Head of caudate nucleus (tissue), 42 donors: ENCODE results near the gene CYP2W1.
"Not testable (repeated sequence)": the region's sequence is repeated elsewhere in the genome, so short reads cannot be mapped to it uniquely, and the experiment has no call there.

Experiments used
- DNase-seq, 42 donors: peaks; one replicate each; pipeline versions ENCODE4 v3.0.0 to v3.0.0-alpha.2; 2020 to 2021; ENCODE audit warnings: mixed read lengths in 7 of 42
- intact Hi-C: fragments of 100-400 bp; cut with DNase I; formaldehyde crosslinking; loops from one replicate; pipeline ENCODE4 v1.15.0; 2022

Gene CYP2W1

DNA sequence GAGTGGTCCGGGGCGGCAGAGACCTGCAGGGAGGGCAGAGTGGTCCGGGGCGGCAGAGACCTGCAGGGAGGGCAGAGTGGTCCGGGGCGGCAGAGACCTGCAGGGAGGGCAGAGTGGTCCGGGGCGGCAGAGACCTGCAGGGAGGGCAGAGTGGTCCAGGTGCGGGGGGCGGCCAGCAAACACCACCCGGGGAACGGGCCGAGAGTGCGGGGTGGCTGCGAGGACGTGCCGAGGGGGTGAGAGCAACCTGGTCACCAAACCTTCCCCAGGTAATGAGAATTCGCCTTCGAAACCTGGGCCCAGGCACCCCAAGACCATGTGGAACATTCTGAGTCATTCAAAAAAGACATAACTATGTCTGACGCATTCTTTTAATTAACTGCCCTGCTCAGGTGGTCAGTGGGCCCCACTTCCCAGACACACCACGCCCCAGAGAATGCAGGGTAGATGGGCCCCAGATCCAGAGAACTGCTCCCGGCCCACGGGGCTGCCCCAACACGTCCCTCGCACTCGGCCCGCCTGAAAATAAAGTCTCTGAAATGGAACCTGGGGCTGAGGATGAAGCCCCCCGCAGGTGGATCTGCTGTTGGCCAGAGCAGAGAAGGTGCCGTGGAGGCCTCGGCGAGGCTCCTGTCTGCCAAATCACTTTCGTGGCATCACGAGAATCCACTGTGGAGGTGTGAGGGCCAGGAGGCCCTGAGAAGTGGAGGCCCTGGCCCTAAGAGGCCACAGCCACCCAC, 48.9 kb downstream of the CYP2W1 start:
- no peak for DNase-seq
- intact Hi-C loops = no loop called here

DNA sequence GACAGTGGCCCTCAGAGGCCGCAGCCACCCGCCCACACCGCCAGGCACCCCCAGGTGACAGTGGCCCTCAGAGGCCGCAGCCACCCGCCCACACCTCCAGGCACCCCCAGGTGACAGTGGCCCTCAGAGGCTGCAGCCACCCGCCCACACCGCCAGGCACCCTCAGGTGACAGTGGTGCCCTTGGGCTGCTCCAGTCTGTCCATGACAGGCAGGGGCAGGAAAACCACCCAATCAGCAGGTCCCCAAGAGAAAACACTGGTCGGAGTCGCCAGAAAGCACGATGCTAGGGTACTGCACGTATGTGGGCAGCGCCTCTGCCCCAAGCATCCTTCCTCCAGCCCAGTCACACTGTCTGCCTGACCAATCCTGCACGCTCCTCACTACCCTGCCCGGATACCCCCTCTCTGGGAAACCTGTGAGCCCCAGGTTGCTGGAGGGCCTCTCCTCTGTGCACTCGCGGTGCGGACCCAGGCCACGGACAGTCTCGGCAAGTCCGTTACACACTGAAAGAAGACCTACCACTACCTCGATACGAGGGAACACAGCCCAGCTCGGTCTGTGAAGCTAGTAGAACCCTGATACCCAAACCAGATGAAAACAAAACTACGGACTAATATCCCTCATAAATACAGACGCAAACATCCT, 49.7 kb downstream of the CYP2W1 start:
- DNase-seq = no peak

DNA sequence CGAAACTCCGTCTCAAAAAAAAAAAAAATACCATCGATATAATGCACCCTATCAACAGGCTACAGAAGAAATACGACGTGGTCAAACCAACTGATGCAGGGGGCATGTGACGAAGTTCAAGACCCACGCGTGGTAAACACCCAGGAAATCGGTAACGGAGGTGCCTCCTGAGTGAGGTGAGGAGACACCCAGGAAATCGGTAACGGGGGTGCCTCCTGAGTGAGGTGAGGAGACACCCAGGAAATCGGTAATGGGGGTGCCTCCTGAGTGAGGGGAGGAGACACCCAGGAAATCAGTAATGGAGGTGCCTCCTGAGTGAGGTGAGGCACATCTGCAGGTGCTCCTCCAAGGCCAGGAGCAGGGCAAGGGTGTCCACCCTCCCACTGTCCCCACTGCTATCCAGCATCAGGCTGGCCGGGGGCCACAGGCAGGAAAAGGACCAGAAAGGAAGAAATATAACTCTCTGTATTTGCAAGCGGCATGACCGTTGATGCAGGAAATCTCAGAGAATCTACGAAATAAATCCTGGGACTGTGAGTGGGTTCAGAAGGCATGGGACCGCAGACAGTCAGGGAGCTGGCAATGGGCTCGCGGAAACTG, 50.7 kb downstream of the CYP2W1 start:
- intact Hi-C loops = no loop called here
- no peak for DNase-seq

More for the DNA sequence above, 49.7 kb downstream of the CYP2W1 start:
- intact Hi-C loops = no loop called here

DNA sequence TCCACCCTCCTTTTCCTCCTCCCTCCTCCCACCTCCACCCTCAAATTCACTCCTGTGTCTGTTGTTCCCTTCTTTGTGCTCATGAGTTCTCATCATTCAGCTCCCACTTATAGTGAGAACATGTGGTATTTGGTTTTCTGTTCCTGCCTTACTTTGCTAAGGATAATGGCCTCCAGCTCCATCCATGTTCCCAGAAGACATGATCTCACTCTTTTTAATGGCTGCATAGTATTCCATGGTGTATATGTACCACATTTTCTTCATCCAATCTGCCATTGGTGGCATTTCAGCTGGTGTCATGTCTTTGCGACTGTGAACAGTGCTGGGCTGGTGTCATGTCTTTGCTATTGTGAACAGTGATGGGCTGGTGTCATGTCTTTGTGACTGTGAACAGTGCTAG, 51.8 kb downstream of the CYP2W1 start:
- DNase-seq, intact Hi-C loops: not testable (repeated sequence)

DNA sequence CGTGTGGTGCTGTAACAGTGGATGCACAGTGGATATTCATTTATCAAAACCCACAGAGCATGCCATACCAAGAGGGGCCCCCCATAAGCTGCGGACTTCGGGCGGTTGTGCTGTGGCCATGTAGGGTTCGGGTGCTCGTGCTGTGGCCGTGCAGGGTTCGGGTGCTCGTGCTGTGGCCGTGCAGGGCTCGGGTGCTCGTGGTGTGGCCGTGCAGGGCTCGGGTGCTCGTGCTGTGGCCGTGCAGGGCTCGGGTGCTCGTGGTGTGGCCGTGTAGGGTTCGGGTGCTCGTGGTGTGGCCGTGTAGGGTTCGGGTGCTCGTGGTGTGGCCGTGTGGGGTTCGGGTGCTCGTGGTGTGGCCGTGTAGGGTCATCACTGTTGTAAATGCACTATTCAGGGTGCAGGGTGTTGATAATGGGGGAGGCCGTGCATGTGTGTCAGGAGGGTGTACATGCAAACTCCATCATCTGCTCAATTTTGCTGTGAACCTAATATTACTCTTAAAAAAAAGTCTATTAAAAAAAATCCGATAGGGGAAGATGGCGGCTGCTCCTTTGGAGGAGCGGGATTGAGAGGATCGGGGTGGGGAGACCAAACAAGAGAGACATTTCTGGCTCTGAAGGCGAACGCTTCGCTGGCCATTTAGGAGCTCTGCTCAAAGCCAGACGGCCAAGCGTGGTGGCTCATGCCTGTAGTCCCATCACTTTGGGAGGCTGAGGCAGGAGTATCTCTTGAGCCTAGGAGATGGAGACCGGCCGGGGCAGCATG, 53.4 kb downstream of the CYP2W1 start:
- DNase-seq, intact Hi-C loops: not testable (repeated sequence)
